Nephron (organoid): ENCODE data around the gene SLC25A22.

Source experiments
- H3K27ac Mint-ChIP-seq, 3 experiments: 2 replicates each; pipeline ENCODE4 v1.8.0; 2020; ENCODE audit warnings: mixed read lengths in 3 of 3, mild to moderate bottlenecking in 2 of 3, moderate library complexity in 1 of 3
- H3K27me3 Mint-ChIP-seq: 2 replicates; pipeline ENCODE4 v1.8.0; 2021; ENCODE audit warnings: low read depth, mild to moderate bottlenecking, moderate library complexity, mixed read lengths
- H3K36me3 Mint-ChIP-seq: 2 replicates; pipeline ENCODE4 v1.8.0; 2020; ENCODE audit warnings: low read depth, mixed read lengths
- H3K4me1 Mint-ChIP-seq: 2 replicates; pipeline ENCODE4 v1.8.0; 2020; ENCODE audit warnings: mixed read lengths
- H3K4me3 Mint-ChIP-seq, 3 experiments: 2 replicates each; pipeline ENCODE4 v1.8.0; 2020; ENCODE audit warnings: mild to moderate bottlenecking in 3 of 3, mixed read lengths in 3 of 3, moderate library complexity in 2 of 3
- H3K9me3 Mint-ChIP-seq: 2 replicates; pipeline ENCODE4 v1.8.0; 2020; ENCODE audit warnings: mixed read lengths
- CTCF ChIP-seq, 3 experiments: fragments of 200-600 bp; sonication (generic); IDR thresholded peaks; one replicate each; pipeline ENCODE4 v1.5.0; 2021; ENCODE audit warnings: antibody characterized with exemption in 3 of 3; ENCODE audit not compliant: unreplicated experiment in 3 of 3

SLC25A22 gene

GRCh38 chr11:825366-826226 lies 27.5 kb upstream of the SLC25A22 start:
- peak overlapping the region; percentile 34 to 46 (median 44) for H3K4me3 Mint-ChIP-seq
- TF ChIP-seq CTCF (IDR thresholded peaks at IDR 0.05; ENCODE audit: unreplicated experiment in 3 of 3) = no peak
- H3K27me3 Mint-ChIP-seq = peaks cover 34% of the 10 kb centered on the region
- H3K36me3 Mint-ChIP-seq = peaks cover 8% of the 10 kb centered on the region
- no peaks in the 10 kb centered on the region for H3K9me3 Mint-ChIP-seq
- H3K4me1 Mint-ChIP-seq = peaks cover 27% of the 10 kb centered on the region
- H3K27ac Mint-ChIP-seq = no peak overlapping the region

- no peak overlapping the region for H3K27ac Mint-ChIP-seq
- H3K9me3 Mint-ChIP-seq = no peaks in the 10 kb centered on the region
- no peak for TF ChIP-seq CTCF (IDR thresholded peaks at IDR 0.05; ENCODE audit: unreplicated experiment in 3 of 3)
- peaks cover 27% of the 10 kb centered on the region for H3K4me1 Mint-ChIP-seq
- peaks cover 34% of the 10 kb centered on the region for H3K27me3 Mint-ChIP-seq
- H3K4me3 Mint-ChIP-seq = peak overlapping the region; percentile 10 to 46 (median 34)
- H3K36me3 Mint-ChIP-seq = peaks cover 8% of the 10 kb centered on the region
Observed at GRCh38 chr11:824942-825341, 26.9 kb upstream of the SLC25A22 start.

GRCh38 chr11:824292-824880 lies 26.3 kb upstream of the SLC25A22 start:
- H3K27ac Mint-ChIP-seq = no peak overlapping the region
- H3K27me3 Mint-ChIP-seq = peaks cover 31% of the 10 kb centered on the region
- peaks cover 8% of the 10 kb centered on the region for H3K36me3 Mint-ChIP-seq
- H3K9me3 Mint-ChIP-seq = no peaks in the 10 kb centered on the region
- H3K4me3 Mint-ChIP-seq = no peak overlapping the region
- H3K4me1 Mint-ChIP-seq = peaks cover 24% of the 10 kb centered on the region
- no peak for TF ChIP-seq CTCF (IDR thresholded peaks at IDR 0.05; ENCODE audit: unreplicated experiment in 3 of 3)

GRCh38 chr11:823441-824291 lies 25.6 kb upstream of the SLC25A22 start:
- TF ChIP-seq CTCF (IDR thresholded peaks at IDR 0.05; ENCODE audit: unreplicated experiment in 3 of 3) = no peak
- H3K4me1 Mint-ChIP-seq = peaks cover 18% of the 10 kb centered on the region
- H3K36me3 Mint-ChIP-seq = peaks cover 8% of the 10 kb centered on the region
- no peaks in the 10 kb centered on the region for H3K9me3 Mint-ChIP-seq
- no peak overlapping the region for H3K4me3 Mint-ChIP-seq
- no peak overlapping the region for H3K27ac Mint-ChIP-seq
- H3K27me3 Mint-ChIP-seq = peaks cover 24% of the 10 kb centered on the region

- Mint-ChIP-seq H3K4me3 (peak overlapping the region; percentile 61 to 73 (median 69)), H3K9me3 (no peaks in the 10 kb centered on the region), H3K36me3 (peaks cover 8% of the 10 kb centered on the region), H3K27me3 (peaks cover 15% of the 10 kb centered on the region), H3K4me1 (peaks cover 9% of the 10 kb centered on the region), H3K27ac (no peak overlapping the region)
- no peak for TF ChIP-seq CTCF (IDR thresholded peaks at IDR 0.05; ENCODE audit: unreplicated experiment in 3 of 3)
Observed at GRCh38 chr11:821512-822371, 23.7 kb upstream of the SLC25A22 start.
